Ishikawa (cell line): ENCODE results near the gene KCNJ8.

Source experiments
- CEBPB ChIP-seq: IDR thresholded peaks from 2 replicates; pipeline ENCODE4 v1.6.1; 2012
- CREB1 ChIP-seq: IDR thresholded peaks from 2 replicates; pipeline ENCODE4 v1.6.1; 2012; ENCODE audit warnings: low read depth
- EP300 ChIP-seq: IDR thresholded peaks from 2 replicates; pipeline ENCODE4 v1.6.1; 2012; ENCODE audit warnings: borderline replicate concordance
- NFIC ChIP-seq: IDR thresholded peaks from 2 replicates; pipeline ENCODE4 v1.6.1; 2012
- RAD21 ChIP-seq: IDR thresholded peaks from 2 replicates; pipeline ENCODE4 v1.6.1; 2012; ENCODE audit warnings: low read depth
- TAF1 ChIP-seq: IDR thresholded peaks from 2 replicates; pipeline ENCODE4 v1.6.1; 2012; ENCODE audit warnings: low read depth, mild to moderate bottlenecking
- ZBTB7A ChIP-seq: IDR thresholded peaks from 2 replicates; pipeline ENCODE4 v1.6.1; 2012; ENCODE audit warnings: low read depth
- TF ChIP-seq, protein P1 (sequence below): IDR thresholded peaks from 2 replicates; pipeline ENCODE4 v1.6.1; 2012
- TF ChIP-seq, protein P2 (sequence below): IDR thresholded peaks from 2 replicates; pipeline ENCODE4 v1.6.1; 2012; ENCODE audit warnings: low read depth, mild to moderate bottlenecking

DNA sequence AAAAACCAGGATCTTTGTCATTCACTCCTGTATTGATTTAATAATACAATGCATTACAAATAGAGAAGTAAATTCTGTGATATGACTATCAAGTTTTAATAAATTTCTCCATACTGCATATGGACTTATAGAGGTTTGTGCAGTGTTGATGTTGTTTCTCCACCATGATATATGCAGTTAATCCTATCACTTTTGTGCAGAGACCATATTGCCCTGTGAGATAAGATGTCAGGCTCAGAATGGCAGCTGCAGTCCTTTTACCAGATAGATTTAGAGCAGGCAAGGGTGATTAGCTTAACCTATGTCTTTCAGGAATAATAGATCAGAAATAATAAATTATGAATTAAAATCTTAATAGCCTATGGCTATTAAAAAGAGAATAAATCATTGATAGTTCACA is 38.6 kb upstream of the KCNJ8 start:
- no peak for TF ChIP-seq ZBTB7A
- TF ChIP-seq TAF1, result no peak
- TF ChIP-seq CEBPB, result no peak
- no peak for TF ChIP-seq EP300
- no peak for TF ChIP-seq CREB1
- TF ChIP-seq, protein P1, sequence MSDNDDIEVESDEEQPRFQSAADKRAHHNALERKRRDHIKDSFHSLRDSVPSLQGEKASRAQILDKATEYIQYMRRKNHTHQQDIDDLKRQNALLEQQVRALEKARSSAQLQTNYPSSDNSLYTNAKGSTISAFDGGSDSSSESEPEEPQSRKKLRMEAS, result no peak
- TF ChIP-seq RAD21, result no peak
- TF ChIP-seq, protein P2, sequence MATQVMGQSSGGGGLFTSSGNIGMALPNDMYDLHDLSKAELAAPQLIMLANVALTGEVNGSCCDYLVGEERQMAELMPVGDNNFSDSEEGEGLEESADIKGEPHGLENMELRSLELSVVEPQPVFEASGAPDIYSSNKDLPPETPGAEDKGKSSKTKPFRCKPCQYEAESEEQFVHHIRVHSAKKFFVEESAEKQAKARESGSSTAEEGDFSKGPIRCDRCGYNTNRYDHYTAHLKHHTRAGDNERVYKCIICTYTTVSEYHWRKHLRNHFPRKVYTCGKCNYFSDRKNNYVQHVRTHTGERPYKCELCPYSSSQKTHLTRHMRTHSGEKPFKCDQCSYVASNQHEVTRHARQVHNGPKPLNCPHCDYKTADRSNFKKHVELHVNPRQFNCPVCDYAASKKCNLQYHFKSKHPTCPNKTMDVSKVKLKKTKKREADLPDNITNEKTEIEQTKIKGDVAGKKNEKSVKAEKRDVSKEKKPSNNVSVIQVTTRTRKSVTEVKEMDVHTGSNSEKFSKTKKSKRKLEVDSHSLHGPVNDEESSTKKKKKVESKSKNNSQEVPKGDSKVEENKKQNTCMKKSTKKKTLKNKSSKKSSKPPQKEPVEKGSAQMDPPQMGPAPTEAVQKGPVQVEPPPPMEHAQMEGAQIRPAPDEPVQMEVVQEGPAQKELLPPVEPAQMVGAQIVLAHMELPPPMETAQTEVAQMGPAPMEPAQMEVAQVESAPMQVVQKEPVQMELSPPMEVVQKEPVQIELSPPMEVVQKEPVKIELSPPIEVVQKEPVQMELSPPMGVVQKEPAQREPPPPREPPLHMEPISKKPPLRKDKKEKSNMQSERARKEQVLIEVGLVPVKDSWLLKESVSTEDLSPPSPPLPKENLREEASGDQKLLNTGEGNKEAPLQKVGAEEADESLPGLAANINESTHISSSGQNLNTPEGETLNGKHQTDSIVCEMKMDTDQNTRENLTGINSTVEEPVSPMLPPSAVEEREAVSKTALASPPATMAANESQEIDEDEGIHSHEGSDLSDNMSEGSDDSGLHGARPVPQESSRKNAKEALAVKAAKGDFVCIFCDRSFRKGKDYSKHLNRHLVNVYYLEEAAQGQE, result no peak
- TF ChIP-seq NFIC, result no peak
